CD4-positive, alpha-beta T cell treated with Interleukin-1 beta for 1 hour (primary cell): ENCODE measurements around the gene ANKRD1.
"Not testable (repeated sequence)": the region's sequence is repeated elsewhere in the genome, so short reads cannot be mapped to it uniquely, and the experiment has no call there.

Source experiments
- DNase-seq, 2 donors: peaks; one replicate each; pipeline ENCODE4 v3.0.0-alpha.2; 2020 to 2022

Gene ANKRD1

GRCh38 chr10:90920986-90921666 lies at the start of gene ANKRD1:
Gene ANKRD1, minus strand, starts transcription at chr10:90921087. Its CDS starts 60 bp downstream, at chr10:90921027.
- no peak for DNase-seq

GRCh38 chr10:90969947-90970673 lies 49.2 kb upstream of the ANKRD1 start:
- no peak for DNase-seq

DNA sequence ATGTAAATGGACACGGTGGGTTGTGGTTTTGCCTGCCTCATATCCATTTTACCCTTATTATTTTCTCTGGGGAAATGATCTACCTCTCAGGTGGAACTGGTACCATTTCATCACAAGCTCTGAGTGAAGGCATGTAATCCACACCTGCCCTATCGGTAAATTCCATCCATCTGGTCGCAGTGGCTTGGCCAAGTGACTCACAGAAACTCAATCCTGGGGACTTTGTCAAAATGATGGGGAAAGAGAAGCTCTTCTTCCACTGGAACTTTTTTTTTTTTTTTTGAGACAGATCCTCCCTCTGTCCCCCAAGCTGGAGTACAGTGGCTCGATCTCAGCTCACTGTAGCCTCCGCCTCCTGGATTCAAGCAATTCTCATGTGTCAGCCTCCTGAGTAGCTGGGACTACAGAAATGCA lies 48.2 kb upstream of the ANKRD1 start:
- no peak for DNase-seq

DNA sequence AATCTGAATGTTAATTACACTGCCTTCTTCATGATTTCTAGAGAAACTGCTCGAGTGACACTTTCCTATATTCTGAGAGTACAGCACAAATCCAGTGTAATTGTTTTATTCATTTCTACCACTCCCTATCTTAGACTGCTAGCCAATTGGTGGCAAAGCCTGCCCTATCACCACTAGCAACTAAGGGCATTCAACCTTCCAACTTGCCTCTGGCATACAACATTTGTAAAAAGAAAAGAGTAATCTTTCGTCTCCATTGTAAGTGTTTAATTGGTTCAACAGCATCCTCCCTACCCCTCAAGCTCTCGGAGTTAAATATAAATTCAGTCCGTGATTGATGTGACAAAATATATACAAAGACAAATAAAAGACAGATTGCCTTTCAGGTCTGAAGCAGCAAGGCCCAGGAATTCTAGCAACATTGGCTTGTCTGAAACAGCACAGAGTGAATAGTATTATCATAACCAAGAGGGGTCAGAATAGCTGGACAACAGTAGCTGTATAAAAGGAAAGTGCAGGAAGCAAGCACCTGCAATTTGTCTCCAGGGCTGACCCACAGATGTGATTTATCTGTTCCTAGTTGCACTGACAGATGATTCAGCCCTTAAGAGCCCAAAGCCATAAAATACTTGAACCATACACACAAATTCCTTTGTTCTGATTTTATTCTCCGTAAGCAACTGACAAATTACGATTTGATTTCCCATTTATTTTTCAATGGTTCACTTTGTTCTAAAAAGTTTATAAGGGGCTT lies 47.6 kb upstream of the ANKRD1 start:
- no peak for DNase-seq

DNA sequence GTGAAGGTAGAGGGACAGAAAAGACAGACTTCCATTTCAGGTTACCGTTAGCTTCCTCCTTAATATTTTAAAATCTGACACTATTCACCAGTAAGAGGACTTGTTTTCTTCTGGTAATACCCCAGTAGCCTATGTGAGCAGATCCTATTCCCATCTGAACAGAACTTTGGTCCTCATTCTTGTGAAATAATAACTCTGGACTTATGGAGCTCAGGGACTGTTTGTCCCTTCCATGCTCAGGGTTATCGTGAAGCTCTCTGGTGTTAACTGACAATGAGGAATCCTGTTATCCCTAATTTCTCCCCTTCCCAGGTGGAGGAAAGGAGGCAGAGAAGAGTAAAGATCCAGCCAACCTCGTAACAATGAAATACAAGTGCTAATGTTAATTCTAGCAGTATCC lies 47.0 kb upstream of the ANKRD1 start:
- DNase-seq, result no peak

GRCh38 chr10:90966146-90966545 lies 45.3 kb upstream of the ANKRD1 start:
- DNase-seq, result no peak

DNA sequence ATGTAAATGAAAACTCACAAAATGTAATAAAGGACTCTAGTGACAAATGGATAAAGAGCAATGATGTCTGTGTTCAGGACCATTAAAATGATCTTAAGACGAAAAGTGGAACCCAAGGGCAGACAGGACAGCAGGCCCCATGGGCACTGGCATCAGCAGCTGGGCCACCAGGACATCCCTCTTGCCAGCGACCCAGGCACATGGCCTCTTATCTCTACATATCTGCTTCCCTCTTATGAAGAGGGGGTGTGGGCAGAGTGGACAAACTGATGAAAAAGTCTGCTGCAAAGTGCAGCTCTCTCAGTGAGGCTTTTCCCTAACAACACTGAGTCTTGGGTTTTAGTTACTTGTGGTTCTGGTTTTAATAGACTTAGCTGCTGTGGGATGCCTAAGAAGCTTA lies 44.8 kb upstream of the ANKRD1 start:
- no peak for DNase-seq

DNA sequence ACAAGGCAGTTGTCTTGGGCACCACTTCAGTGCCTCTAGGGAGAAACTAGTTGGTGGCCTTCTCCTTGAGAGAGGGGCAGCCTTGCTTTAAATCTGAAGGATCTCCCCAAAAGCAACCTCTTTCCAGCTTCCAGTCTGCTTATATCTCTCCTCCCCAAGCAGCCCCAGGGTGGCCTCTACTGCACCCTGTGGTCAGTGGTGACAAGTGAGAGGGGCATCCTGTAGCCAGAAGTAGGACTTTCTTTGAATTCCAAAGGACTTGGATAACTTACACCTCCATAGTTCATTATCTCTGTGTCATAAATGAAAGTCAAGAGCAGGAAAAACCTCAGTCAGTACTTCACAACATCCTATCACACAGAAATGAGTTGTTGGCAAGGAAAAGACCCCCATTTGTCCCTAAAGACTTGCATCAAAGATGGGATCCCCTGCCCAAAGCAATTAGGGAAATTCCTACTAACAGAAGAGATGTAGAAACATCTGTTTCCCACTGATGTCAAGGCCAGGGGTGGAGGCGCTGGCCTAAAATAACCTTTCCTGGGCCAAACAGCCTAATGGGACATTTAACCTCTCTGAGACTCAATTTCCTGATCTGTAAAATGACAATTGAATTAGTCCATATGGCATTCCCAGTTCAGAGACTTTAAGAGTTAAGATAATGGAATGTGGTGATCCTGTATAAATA lies 44.0 kb upstream of the ANKRD1 start:
- DNase-seq, result no peak

GRCh38 chr10:90963331-90963730 lies 42.4 kb upstream of the ANKRD1 start:
- DNase-seq, result no peak

GRCh38 chr10:90960355-90960814 lies 39.5 kb upstream of the ANKRD1 start:
- no peak for DNase-seq

DNA sequence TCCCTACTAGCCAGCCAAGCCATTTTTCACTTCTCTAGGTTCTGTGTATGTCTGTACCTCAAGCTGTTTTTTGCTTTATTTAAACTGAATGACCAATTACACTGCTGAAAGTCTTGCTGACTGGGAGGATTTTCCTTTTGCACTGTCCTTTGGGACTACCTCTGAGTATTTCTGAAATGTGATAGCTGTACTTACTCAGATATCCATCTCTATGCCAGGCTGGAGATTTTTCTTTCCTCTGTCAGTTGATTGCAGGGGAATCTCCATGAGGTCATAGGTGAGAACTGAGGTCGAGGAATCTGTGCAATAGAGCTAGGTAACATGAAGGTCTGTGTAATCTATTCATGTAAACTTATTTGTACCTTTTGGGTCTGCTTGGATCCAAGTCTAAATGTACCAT lies 38.9 kb upstream of the ANKRD1 start:
- DNase-seq, result no peak

- DNase-seq, result no peak
Observed at GRCh38 chr10:90958781-90959180, 37.9 kb upstream of the ANKRD1 start.

GRCh38 chr10:90947030-90947960 lies 26.4 kb upstream of the ANKRD1 start:
- no peak for DNase-seq

DNA sequence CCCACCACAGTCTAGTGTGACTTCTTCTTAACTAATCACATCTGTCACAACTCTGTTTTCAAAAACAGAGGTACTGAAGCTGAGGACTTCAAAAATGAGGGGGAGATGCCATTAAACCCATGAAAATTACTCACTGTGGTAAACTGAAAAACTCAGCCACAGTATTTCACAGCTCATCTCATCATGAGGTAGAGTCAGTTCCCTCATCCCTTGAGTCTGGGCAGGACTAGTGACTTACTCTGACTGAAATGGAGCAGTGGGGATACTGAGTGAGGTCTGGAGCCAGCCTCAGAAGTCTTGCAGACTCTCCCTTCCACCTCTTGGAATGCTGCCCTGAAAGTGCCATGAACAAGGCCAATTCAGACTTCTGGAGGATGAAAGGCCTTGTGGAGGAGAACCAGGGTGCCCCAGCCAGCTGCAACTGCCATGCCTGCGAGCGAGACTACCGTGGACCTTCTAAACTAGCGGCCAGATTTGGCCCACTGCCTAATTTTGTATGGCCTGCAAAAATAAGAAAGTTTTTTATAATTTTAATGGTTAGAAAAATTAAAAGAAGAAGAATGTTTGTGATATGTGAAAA lies 24.7 kb upstream of the ANKRD1 start:
- no peak for DNase-seq

- no peak for DNase-seq
Observed at GRCh38 chr10:90944749-90945148, 23.9 kb upstream of the ANKRD1 start.

- DNase-seq, result not testable (repeated sequence)
Observed at GRCh38 chr10:90942980-90943379, 22.1 kb upstream of the ANKRD1 start.

GRCh38 chr10:90939648-90940047 lies 18.8 kb upstream of the ANKRD1 start:
- no peak for DNase-seq

DNA sequence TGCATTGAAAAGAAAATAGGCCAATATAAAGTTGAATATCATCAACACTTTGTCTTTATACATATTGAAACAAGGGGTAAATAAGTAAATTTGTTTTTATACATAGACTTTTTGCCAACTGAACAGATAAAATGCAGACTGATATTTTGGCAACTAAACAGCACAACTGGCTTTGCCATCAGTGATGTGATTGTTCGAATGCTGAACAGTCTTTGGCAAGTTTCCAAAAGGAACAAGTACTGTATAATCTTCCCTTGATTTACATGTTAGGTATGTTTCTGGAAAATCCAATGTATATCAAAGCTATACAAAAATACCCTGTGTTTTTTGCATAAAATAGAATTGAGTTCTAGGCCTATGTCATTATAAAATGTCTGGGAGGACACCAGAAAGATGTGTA lies 18.2 kb upstream of the ANKRD1 start:
- DNase-seq, result no peak

- DNase-seq, result no peak
Observed at GRCh38 chr10:90937645-90938258, 16.9 kb upstream of the ANKRD1 start.

GRCh38 chr10:90936276-90936659 lies 15.4 kb upstream of the ANKRD1 start:
- DNase-seq, result no peak
